Measurements from ENCODE around the gene OR10G3.

GRCh38 chr14:21524575-21525490, 55.0 kb downstream of the OR10G3 start:
- TF ChIP-seq EZH2 (IDR thresholded peaks at IDR 0.05) (no peak), FOXP2 (optimal IDR thresholded peaks at IDR 0.05; ENCODE audit: control extremely low read depth, extremely low read length, insufficient read depth) (no peak), POLR2AphosphoS5 (IDR thresholded peaks at IDR 0.05; ENCODE audit: borderline replicate concordance, low read depth, low read length) (no peak)
